Measurements from ENCODE around the gene SSB.

- TF ChIP-seq POLR2A (IDR thresholded peaks at IDR 0.05; ENCODE audit: low read length) (no peak), EHMT2 (IDR thresholded peaks at IDR 0.05; ENCODE audit: low read depth) (no peak), FOSL2 (IDR thresholded peaks at IDR 0.05) (no peak), FOSL2 (CRISPR knock-in tag; IDR thresholded peaks at IDR 0.05) (no peak), EP300 (IDR thresholded peaks at IDR 0.05) (no peak), MYC (IDR thresholded peaks at IDR 0.05; ENCODE audit: borderline replicate concordance, low read length) (no peak), CHD2 (IDR thresholded peaks at IDR 0.05; ENCODE audit: low read length, partially characterized antibody) (no peak), JUNB (IDR thresholded peaks at IDR 0.05) (no peak)
- TF ChIP-seq, protein P1, sequence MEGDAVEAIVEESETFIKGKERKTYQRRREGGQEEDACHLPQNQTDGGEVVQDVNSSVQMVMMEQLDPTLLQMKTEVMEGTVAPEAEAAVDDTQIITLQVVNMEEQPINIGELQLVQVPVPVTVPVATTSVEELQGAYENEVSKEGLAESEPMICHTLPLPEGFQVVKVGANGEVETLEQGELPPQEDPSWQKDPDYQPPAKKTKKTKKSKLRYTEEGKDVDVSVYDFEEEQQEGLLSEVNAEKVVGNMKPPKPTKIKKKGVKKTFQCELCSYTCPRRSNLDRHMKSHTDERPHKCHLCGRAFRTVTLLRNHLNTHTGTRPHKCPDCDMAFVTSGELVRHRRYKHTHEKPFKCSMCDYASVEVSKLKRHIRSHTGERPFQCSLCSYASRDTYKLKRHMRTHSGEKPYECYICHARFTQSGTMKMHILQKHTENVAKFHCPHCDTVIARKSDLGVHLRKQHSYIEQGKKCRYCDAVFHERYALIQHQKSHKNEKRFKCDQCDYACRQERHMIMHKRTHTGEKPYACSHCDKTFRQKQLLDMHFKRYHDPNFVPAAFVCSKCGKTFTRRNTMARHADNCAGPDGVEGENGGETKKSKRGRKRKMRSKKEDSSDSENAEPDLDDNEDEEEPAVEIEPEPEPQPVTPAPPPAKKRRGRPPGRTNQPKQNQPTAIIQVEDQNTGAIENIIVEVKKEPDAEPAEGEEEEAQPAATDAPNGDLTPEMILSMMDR (IDR thresholded peaks at IDR 0.05): no peak
- TF ChIP-seq, protein P2, sequence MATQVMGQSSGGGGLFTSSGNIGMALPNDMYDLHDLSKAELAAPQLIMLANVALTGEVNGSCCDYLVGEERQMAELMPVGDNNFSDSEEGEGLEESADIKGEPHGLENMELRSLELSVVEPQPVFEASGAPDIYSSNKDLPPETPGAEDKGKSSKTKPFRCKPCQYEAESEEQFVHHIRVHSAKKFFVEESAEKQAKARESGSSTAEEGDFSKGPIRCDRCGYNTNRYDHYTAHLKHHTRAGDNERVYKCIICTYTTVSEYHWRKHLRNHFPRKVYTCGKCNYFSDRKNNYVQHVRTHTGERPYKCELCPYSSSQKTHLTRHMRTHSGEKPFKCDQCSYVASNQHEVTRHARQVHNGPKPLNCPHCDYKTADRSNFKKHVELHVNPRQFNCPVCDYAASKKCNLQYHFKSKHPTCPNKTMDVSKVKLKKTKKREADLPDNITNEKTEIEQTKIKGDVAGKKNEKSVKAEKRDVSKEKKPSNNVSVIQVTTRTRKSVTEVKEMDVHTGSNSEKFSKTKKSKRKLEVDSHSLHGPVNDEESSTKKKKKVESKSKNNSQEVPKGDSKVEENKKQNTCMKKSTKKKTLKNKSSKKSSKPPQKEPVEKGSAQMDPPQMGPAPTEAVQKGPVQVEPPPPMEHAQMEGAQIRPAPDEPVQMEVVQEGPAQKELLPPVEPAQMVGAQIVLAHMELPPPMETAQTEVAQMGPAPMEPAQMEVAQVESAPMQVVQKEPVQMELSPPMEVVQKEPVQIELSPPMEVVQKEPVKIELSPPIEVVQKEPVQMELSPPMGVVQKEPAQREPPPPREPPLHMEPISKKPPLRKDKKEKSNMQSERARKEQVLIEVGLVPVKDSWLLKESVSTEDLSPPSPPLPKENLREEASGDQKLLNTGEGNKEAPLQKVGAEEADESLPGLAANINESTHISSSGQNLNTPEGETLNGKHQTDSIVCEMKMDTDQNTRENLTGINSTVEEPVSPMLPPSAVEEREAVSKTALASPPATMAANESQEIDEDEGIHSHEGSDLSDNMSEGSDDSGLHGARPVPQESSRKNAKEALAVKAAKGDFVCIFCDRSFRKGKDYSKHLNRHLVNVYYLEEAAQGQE (IDR thresholded peaks at IDR 0.05): no peak
These were observed 16.2 kb upstream of the SSB start for GRCh38 chr2:169782513-169782912.

All from A549 (cell line).